Right lobe of liver (tissue), 6 donors: Measurements from ENCODE around the gene RAP1GAP. TPM values are rescaled to one million over a fixed set of nuclear protein-coding genes. Genes with fewer than 3 reads are reported as not detected.

Source experiments
- ATAC-seq, 4 donors: fragments of 200-7000 bp; cut with Tn5 transposase; one replicate each; pipeline ENCODE4 v1.9.1; 2020; ENCODE audit warnings: mild to moderate bottlenecking in 4 of 4, moderate library complexity in 4 of 4
- DNase-seq, 3 donors: peaks; one replicate each; pipeline ENCODE4 v3.0.0-alpha.2; 2020
- H3K27ac ChIP-seq, 3 donors: fragments of 200-600 bp; one replicate each; pipeline ENCODE4 v1.8.0; 2022
- H3K27me3 ChIP-seq, 2 donors: fragments of 200-600 bp; one replicate each; pipeline ENCODE4 v1.8.0; 2022
- H3K36me3 ChIP-seq, 4 donors: fragments of 200-600 bp; sonication (generic) in 1 of 4; one replicate each; pipeline versions ENCODE4 v1.5.1 to v1.8.0; 2017 to 2022; ENCODE audit warnings: control low read depth in 1 of 4
- H3K4me1 ChIP-seq, 4 donors: fragments of 200-600 bp; sonication (generic) in 1 of 4; one replicate each; pipeline versions ENCODE4 v1.5.1 to v1.8.0; 2017 to 2022; ENCODE audit warnings: control low read depth in 1 of 4
- H3K4me3 ChIP-seq, 3 donors: fragments of 200-600 bp; one replicate each; pipeline ENCODE4 v1.8.0; 2022
- H3K9me3 ChIP-seq, 4 donors: fragments of 200-600 bp; sonication (generic) in 1 of 4; one replicate each; pipeline versions ENCODE4 v1.5.1 to v1.8.0; 2017 to 2022; ENCODE audit warnings: control low read depth in 1 of 4
- CTCF ChIP-seq, 4 donors: fragments of 200-600 bp in 3 of 4; fragments of 450-650 bp in 1 of 4; IDR thresholded peaks; one replicate each; pipeline versions ENCODE4 v1.5.1 to v1.8.0; 2016 to 2022; ENCODE audit warnings: antibody characterized with exemption in 4 of 4, mild to moderate bottlenecking in 2 of 4
- POLR2A ChIP-seq: fragments of 450-650 bp; IDR thresholded peaks from one replicate; pipeline ENCODE4 v1.6.1; 2017; ENCODE audit warnings: antibody characterized with exemption, mild to moderate bottlenecking
- WGBS: methylation state at CpG from one replicate; pipeline ENCODE4 v1.1.6; 2018; ENCODE audit warnings: low coverage, low lambda C conversion rate; ENCODE audit not compliant: insufficient coverage; ENCODE audit errors: missing lambda C conversion rate; 5-methylcytosine and 5-hydroxymethylcytosine counted together
- intact Hi-C, 2 donors: fragments of 100-400 bp; cut with DNase I; formaldehyde crosslinking; loops; one replicate each; pipeline versions ENCODE4 v1.11.2 to v1.14.1; 2022
- total RNA-seq, 6 experiments: library from RNA; depleted of rRNA in 2 of 6; stranded (reverse); fragments of >200 nt in 2 of 6; fragmentation: NEBNext Ultra II Directional in 3 of 6; extraction: Animal tissue kit (Norgen Biotek cat#: 25700) in 3 of 6; gene quantifications; one replicate each; pipeline versions ENCODE4 v1.1.0 to v1.2.4, GENCODE V29; 2016 to 2023
- donor health status: DM: no; HTN: yes; CAD: no.
- donor health status: DM: no; HTN: no; CAD: no.
- donor health status: DM: no; HTN: no; CAD: no.
- donor health status: DM: no; HTN: yes; CAD: no.
- donor health status: DM: no; HTN: yes; CAD: no.

Gene RAP1GAP
- total RNA-seq, 6 experiments from 2014 or later, result 8.0 to 38.1 (median 22.2) TPM

- H3K27me3 ChIP-seq, result no peaks in the 10 kb centered on the region
- DNase-seq (no peak), ATAC-seq (no peak)
- no peaks in the 10 kb centered on the region for H3K4me1 ChIP-seq
- no peaks in the 10 kb centered on the region for H3K9me3 ChIP-seq
- whole genome bisulfite sequencing, result 91% methylated on average over 11 of the region's 15 CpGs
- intact Hi-C loops, result no loop called here
- no peak for TF ChIP-seq CTCF (IDR thresholded peaks at IDR 0.05)
- no peak for TF ChIP-seq POLR2A
- peaks cover 0 to 18% (median 5%) of the 10 kb centered on the region in 4 donors for H3K36me3 ChIP-seq
- H3K4me3 ChIP-seq, result no peak overlapping the region
- H3K27ac ChIP-seq, result no peak overlapping the region
These were observed 106.3 kb downstream of the RAP1GAP start for GRCh38 chr1:21562896-21563295.

DNA sequence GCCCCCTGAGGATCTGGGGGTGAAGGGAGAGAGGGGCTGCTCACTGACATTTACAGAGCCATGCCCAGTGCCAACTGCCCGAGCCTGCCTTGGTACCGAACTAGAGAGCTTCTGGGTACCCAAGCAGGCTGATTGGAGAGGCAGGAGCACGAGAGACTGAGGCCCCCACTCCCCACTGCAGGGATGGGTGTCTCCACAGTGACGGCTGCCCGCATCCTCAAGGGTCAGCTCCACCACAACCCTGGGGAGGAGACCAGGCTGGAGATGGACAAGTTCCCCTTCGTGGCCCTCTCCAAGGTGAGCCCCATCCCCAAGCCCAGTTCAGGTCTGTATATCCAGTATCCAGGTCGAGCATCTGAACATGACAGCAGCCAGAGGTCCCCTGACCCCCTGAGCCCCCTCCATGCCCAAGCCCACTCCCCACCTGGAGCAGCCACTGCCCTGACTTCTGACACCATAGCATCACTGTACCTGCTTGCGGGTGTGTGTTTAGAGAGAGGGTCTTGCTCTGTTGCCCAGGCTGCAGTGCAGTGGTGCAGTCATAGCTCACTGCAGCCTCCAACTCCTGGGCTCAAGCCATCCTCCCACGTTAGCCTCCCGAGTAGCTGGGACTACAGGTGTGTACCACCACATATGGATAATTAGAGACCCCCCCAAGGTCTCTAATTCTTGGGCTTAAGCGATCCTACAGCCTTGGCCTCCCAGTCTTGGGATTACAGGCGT is 108.1 kb downstream of the RAP1GAP start:
- 100% methylated on average over 1 of the region's 12 CpGs for WGBS
- H3K27me3 ChIP-seq, result no peaks in the 10 kb centered on the region
- intact Hi-C loops, result no loop called here
- no peaks in the 10 kb centered on the region for H3K9me3 ChIP-seq
- H3K36me3 ChIP-seq, result peaks cover 0 to 28% (median 11%) of the 10 kb centered on the region in 4 donors
- H3K27ac ChIP-seq, result no peak overlapping the region
- no peak overlapping the region for H3K4me3 ChIP-seq
- TF ChIP-seq CTCF (IDR thresholded peaks at IDR 0.05), result no peak
- no peak for TF ChIP-seq POLR2A
- H3K4me1 ChIP-seq, result no peaks in the 10 kb centered on the region
- no peak for DNase-seq
- ATAC-seq, result no peak

DNA sequence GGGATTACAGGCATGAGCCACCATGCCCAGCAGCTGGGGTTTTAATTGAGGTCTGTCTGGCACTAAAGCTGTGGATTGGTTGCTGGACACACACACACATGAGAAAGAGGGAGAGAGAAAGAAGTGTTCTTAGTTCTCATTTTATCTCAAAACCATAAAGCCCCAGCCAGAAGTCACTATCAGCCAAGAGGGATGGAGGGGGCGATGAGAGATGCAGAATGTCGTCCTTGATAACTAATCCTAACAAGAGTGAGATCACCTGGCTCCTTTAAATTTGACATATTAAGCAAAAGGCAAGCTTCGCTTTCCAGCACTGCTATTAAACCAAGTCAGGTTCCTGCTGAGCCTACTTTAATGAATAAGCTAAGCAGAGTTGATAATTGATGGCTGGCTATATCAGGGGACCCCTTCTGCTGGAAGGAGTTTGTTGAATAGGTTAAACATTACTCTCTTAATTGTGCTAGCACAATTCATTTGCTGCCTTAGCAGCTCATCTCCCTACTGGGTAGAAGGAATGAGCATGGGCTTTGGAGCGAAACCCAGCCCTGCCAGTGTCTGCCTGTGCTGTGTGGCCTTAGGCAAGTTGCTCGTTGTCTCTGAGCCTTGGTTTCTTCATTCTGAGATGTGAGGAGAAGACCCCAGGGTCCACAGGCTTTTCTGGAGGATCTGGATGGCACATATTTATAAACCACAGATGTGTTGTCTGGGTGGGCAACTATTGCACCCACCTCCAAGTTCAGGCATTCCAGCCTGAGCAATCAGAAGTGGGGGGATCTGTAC is 109.2 kb downstream of the RAP1GAP start:
- Histone ChIP-seq H3K4me1 (no peaks in the 10 kb centered on the region), H3K27me3 (no peaks in the 10 kb centered on the region), H3K9me3 (no peaks in the 10 kb centered on the region), H3K36me3 (peaks cover 0 to 26% (median 10%) of the 10 kb centered on the region in 4 donors), H3K4me3 (no peak overlapping the region), H3K27ac (no peak overlapping the region)
- no peak for ATAC-seq
- TF ChIP-seq CTCF (IDR thresholded peaks at IDR 0.05) (no peak), POLR2A (no peak)
- 96% methylated on average over 3 of the region's 5 CpGs for WGBS
- no peak for DNase-seq
- intact Hi-C loops, result no loop called here

GRCh38 chr1:21553116-21553926 is 115.8 kb downstream of the RAP1GAP start:
- intact Hi-C loops, result no loop called here
- peak overlapping the region in 2 of 3 donors; percentile 1 to 8 for H3K27ac ChIP-seq
- H3K27me3 ChIP-seq, result no peaks in the 10 kb centered on the region
- no peak for DNase-seq
- no peak for ATAC-seq
- H3K9me3 ChIP-seq, result no peaks in the 10 kb centered on the region
- 53% methylated on average over 8 of the region's 8 CpGs for WGBS
- peaks cover 0 to 13% (median 6%) of the 10 kb centered on the region in 4 donors for H3K36me3 ChIP-seq
- peaks cover 0 to 26% (median 3%) of the 10 kb centered on the region in 4 donors for H3K4me1 ChIP-seq
- no peak overlapping the region for H3K4me3 ChIP-seq
- TF ChIP-seq CTCF (IDR thresholded peaks at IDR 0.05) (no peak), POLR2A (no peak)
